ENCODE data around the gene EYS. TPM values are rescaled to one million over a fixed set of nuclear protein-coding genes. Genes with fewer than 3 reads are reported as not detected.

EYS gene
- total and polyA plus RNA-seq, 8 donors: 0.24 to 0.85 (median 0.55) TPM

- TF ChIP-seq, protein P1, sequence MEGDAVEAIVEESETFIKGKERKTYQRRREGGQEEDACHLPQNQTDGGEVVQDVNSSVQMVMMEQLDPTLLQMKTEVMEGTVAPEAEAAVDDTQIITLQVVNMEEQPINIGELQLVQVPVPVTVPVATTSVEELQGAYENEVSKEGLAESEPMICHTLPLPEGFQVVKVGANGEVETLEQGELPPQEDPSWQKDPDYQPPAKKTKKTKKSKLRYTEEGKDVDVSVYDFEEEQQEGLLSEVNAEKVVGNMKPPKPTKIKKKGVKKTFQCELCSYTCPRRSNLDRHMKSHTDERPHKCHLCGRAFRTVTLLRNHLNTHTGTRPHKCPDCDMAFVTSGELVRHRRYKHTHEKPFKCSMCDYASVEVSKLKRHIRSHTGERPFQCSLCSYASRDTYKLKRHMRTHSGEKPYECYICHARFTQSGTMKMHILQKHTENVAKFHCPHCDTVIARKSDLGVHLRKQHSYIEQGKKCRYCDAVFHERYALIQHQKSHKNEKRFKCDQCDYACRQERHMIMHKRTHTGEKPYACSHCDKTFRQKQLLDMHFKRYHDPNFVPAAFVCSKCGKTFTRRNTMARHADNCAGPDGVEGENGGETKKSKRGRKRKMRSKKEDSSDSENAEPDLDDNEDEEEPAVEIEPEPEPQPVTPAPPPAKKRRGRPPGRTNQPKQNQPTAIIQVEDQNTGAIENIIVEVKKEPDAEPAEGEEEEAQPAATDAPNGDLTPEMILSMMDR (IDR thresholded peaks at IDR 0.05): no peak
- H3K36me3 ChIP-seq: no peaks in the 10 kb centered on the region
- no peak for DNase-seq
- H3K27me3 ChIP-seq: no peaks in the 10 kb centered on the region
- H3K4me1 ChIP-seq: no peaks in the 10 kb centered on the region
- H3K9me3 ChIP-seq: no peaks in the 10 kb centered on the region
- no peak for ATAC-seq
- intact Hi-C loops (cut with DNase I): no loop called here
- no peak overlapping the region for H3K27ac ChIP-seq
- H3K4me3 ChIP-seq: no peak overlapping the region
Observed at GRCh38 chr6:64062960-64063683, 1643.9 kb downstream of the EYS start.

GRCh38 chr6:64054861-64055260, 1652.2 kb downstream of the EYS start:
- no peaks in the 10 kb centered on the region for H3K9me3 ChIP-seq
- H3K27me3 ChIP-seq: no peaks in the 10 kb centered on the region
- TF ChIP-seq, protein P1 (IDR thresholded peaks at IDR 0.05): no peak
- no peak for DNase-seq
- no peaks in the 10 kb centered on the region for H3K36me3 ChIP-seq
- no peak overlapping the region for H3K27ac ChIP-seq
- intact Hi-C loops (cut with DNase I): no loop called here
- H3K4me3 ChIP-seq: no peak overlapping the region
- no peaks in the 10 kb centered on the region for H3K4me1 ChIP-seq
- no peak for ATAC-seq

DNA sequence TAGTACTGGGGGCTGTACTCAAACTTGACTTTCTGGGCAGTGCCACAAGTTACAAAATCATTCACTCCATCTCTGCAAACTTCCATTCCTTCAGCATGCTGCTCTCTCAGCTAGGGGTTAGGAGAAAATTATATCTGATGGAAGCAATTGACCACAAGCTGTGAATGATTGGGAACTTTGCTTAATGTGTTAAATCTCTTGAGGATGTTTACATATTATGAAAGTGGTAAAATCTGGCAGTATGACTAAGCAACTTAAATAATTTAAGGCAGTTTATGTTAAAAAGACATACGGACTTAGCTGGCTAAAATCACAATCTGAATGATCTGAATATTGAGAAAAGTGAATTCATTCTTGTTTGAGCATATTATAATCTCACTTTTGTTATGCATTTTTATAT, 1656.4 kb downstream of the EYS start:
- Histone ChIP-seq H3K36me3 (no peaks in the 10 kb centered on the region), H3K27me3 (no peaks in the 10 kb centered on the region), H3K27ac (no peak overlapping the region), H3K4me1 (no peaks in the 10 kb centered on the region), H3K4me3 (no peak overlapping the region), H3K9me3 (no peaks in the 10 kb centered on the region)
- ATAC-seq (no peak), DNase-seq (no peak)
- intact Hi-C loops (cut with DNase I): no loop called here
- TF ChIP-seq, protein P1 (IDR thresholded peaks at IDR 0.05): no peak

DNA sequence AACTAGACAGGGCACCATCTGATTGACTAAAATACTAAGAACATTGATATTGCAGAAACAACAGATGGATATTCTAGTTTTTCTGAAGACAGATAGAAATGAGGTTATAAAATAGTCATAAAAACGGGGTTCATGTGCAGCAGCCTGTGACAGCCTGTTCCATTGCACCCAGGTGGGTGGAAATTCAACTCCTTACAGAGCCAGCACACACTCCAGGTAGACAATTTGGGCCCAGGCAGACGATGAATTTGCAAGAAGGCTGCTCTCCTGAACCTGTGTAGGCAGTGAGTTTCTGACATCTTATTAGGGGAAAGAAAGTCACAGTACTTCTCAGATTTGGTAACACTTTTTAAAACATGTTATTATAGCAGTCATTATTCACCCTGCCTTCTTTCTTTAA, 1657.3 kb downstream of the EYS start:
- Histone ChIP-seq H3K9me3 (no peaks in the 10 kb centered on the region), H3K36me3 (no peaks in the 10 kb centered on the region), H3K4me1 (no peaks in the 10 kb centered on the region), H3K4me3 (no peak overlapping the region), H3K27ac (no peak overlapping the region), H3K27me3 (no peaks in the 10 kb centered on the region)
- TF ChIP-seq, protein P1 (IDR thresholded peaks at IDR 0.05): no peak
- no peak for ATAC-seq
- no peak for DNase-seq
- intact Hi-C loops (cut with DNase I): no loop called here

- Histone ChIP-seq H3K36me3 (no peaks in the 10 kb centered on the region), H3K9me3 (no peaks in the 10 kb centered on the region), H3K27ac (no peak overlapping the region), H3K27me3 (no peaks in the 10 kb centered on the region), H3K4me3 (no peak overlapping the region), H3K4me1 (no peaks in the 10 kb centered on the region)
- TF ChIP-seq, protein P1 (IDR thresholded peaks at IDR 0.05): no peak
- ATAC-seq: no peak
- intact Hi-C loops (cut with DNase I): no loop called here
- DNase-seq: no peak
Observed at GRCh38 chr6:64046746-64047208, 1660.2 kb downstream of the EYS start.

All from left lung (tissue), 10 donors.